ENCODE measurements around the gene ALG5.

ALG5 gene

DNA sequence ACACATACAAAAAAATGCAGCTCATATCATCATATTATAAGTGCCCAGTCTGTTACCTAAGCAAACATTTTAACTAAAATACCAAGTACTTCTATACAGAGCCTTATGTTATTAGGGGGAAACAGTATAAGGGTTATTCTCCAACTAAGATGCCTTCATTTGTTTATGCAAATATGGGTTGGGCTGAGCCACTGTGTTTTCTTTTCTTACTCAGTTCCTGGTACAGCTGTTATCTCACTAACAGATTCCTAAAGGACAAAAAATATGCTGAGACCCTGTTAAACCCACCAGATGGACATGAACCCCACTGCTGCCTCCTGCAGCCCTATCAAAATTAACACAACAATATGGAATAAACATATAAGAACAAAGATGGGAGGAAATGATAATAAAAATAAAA, 44.6 kb downstream of the ALG5 start:
- no peaks in the 10 kb centered on the region for H3K9me3 ChIP-seq (ENCODE audit: insufficient read depth, low read length)
- no peaks in the 10 kb centered on the region for H3K27me3 ChIP-seq (ENCODE audit: insufficient read depth, insufficient read length)
- DNase-seq (ENCODE audit: low read depth, low spot score) = no peak
- H3K4me1 ChIP-seq (ENCODE audit: insufficient read depth, insufficient read length) = no peaks in the 10 kb centered on the region
- TF ChIP-seq YY1 (IDR thresholded peaks at IDR 0.05; ENCODE audit: insufficient read depth, insufficient read length) (no peak), SUZ12 (IDR thresholded peaks at IDR 0.05; ENCODE audit: extremely low read depth, insufficient read depth, insufficient read length) (no peak), ZNF274 (IDR thresholded peaks at IDR 0.05; ENCODE audit: low read depth, low read length) (no peak)
- H3K4me3 ChIP-seq (ENCODE audit: insufficient read length, low read depth) = no peak overlapping the region
- no peak overlapping the region for H3K9ac ChIP-seq (ENCODE audit: insufficient read length, low read depth)
- H3K36me3 ChIP-seq (ENCODE audit: insufficient read depth, insufficient read length, low read length) = peaks cover 31% of the 10 kb centered on the region

- peaks cover 28% of the 10 kb centered on the region for H3K36me3 ChIP-seq (ENCODE audit: insufficient read depth, insufficient read length, low read length)
- TF ChIP-seq YY1 (IDR thresholded peaks at IDR 0.05; ENCODE audit: insufficient read depth, insufficient read length) = no peak
- DNase-seq (ENCODE audit: low read depth, low spot score) = no peak
Measured at GRCh38 chr13:36950920-36951319, 48.2 kb downstream of the ALG5 start.

DNA sequence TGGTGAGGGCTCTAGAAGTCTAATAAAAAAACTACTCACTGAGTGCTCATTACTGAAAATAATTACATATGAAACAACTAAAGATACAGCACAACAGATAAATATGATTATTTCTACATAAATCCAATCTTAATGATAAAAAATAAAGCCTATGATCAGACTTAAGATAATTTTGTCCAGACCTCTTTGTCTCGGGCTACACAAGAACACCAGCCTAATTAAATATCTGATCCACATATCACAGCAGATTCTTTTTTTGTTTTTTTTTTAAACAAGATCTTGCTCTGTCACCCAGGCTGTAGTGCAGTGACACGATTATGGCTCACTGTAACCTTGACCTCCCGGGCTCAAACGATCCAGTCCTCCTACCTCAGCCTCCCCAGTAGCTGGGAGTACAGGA, 48.8 kb downstream of the ALG5 start:
- Histone ChIP-seq H3K36me3 (ENCODE audit: insufficient read depth, insufficient read length, low read length) (peaks cover 28% of the 10 kb centered on the region), H3K9me3 (ENCODE audit: insufficient read depth, low read length) (no peaks in the 10 kb centered on the region), H3K4me3 (ENCODE audit: insufficient read length, low read depth) (no peak overlapping the region), H3K27me3 (ENCODE audit: insufficient read depth, insufficient read length) (no peaks in the 10 kb centered on the region), H3K9ac (ENCODE audit: insufficient read length, low read depth) (no peak overlapping the region), H3K4me1 (ENCODE audit: insufficient read depth, insufficient read length) (no peaks in the 10 kb centered on the region)
- DNase-seq (ENCODE audit: low read depth, low spot score) = no peak
- TF ChIP-seq SUZ12 (IDR thresholded peaks at IDR 0.05; ENCODE audit: extremely low read depth, insufficient read depth, insufficient read length) (no peak), ZNF274 (IDR thresholded peaks at IDR 0.05; ENCODE audit: low read depth, low read length) (no peak), YY1 (IDR thresholded peaks at IDR 0.05; ENCODE audit: insufficient read depth, insufficient read length) (no peak)

More at GRCh38 chr13:36950920-36951319, 48.2 kb downstream of the ALG5 start:
- no peaks in the 10 kb centered on the region for H3K9me3 ChIP-seq (ENCODE audit: insufficient read depth, low read length)
- H3K4me1 ChIP-seq (ENCODE audit: insufficient read depth, insufficient read length) = no peaks in the 10 kb centered on the region
- H3K9ac ChIP-seq (ENCODE audit: insufficient read length, low read depth) = no peak overlapping the region
- no peak overlapping the region for H3K4me3 ChIP-seq (ENCODE audit: insufficient read length, low read depth)
- no peaks in the 10 kb centered on the region for H3K27me3 ChIP-seq (ENCODE audit: insufficient read depth, insufficient read length)

DNA sequence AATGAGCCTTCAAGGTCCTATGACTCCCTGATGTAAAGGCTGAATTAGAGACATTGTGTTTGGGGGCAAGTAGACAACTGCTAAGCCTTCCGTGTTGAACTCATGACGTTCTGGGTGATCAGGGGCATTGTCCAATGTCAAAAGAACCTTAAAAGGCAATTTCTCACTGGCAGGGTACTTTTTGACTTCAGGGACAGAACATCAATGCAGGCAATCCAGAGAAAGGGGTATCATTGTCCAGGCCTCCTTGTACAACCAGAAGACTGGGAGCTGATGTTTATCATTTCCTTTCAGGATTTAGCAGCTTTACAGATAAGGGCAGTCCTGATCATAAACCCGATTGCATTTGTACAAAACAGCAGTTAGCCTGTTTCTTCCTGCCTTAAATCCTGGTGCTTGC, 54.1 kb downstream of the ALG5 start:
- peaks cover 8% of the 10 kb centered on the region for H3K36me3 ChIP-seq (ENCODE audit: insufficient read depth, insufficient read length, low read length)
- H3K9me3 ChIP-seq (ENCODE audit: insufficient read depth, low read length) = no peaks in the 10 kb centered on the region
- no peak for TF ChIP-seq YY1 (IDR thresholded peaks at IDR 0.05; ENCODE audit: insufficient read depth, insufficient read length)
- TF ChIP-seq ZNF274 (IDR thresholded peaks at IDR 0.05; ENCODE audit: low read depth, low read length) = no peak
- no peak for TF ChIP-seq SUZ12 (IDR thresholded peaks at IDR 0.05; ENCODE audit: extremely low read depth, insufficient read depth, insufficient read length)
- H3K9ac ChIP-seq (ENCODE audit: insufficient read length, low read depth) = no peak overlapping the region
- no peak for DNase-seq (ENCODE audit: low read depth, low spot score)
- no peaks in the 10 kb centered on the region for H3K27me3 ChIP-seq (ENCODE audit: insufficient read depth, insufficient read length)
- no peak overlapping the region for H3K4me3 ChIP-seq (ENCODE audit: insufficient read length, low read depth)
- H3K4me1 ChIP-seq (ENCODE audit: insufficient read depth, insufficient read length) = no peaks in the 10 kb centered on the region

- no peak for TF ChIP-seq YY1 (IDR thresholded peaks at IDR 0.05; ENCODE audit: insufficient read depth, insufficient read length)
- TF ChIP-seq SUZ12 (IDR thresholded peaks at IDR 0.05; ENCODE audit: extremely low read depth, insufficient read depth, insufficient read length) = no peak
- TF ChIP-seq ZNF274 (IDR thresholded peaks at IDR 0.05; ENCODE audit: low read depth, low read length) = no peak
- no peak for DNase-seq (ENCODE audit: low read depth, low spot score)
- no peaks in the 10 kb centered on the region for H3K4me1 ChIP-seq (ENCODE audit: insufficient read depth, insufficient read length)
- H3K27me3 ChIP-seq (ENCODE audit: insufficient read depth, insufficient read length) = peaks cover 9% of the 10 kb centered on the region
- no peak overlapping the region for H3K9ac ChIP-seq (ENCODE audit: insufficient read length, low read depth)
- H3K4me3 ChIP-seq (ENCODE audit: insufficient read length, low read depth) = no peak overlapping the region
- H3K9me3 ChIP-seq (ENCODE audit: insufficient read depth, low read length) = no peaks in the 10 kb centered on the region
- H3K36me3 ChIP-seq (ENCODE audit: insufficient read depth, insufficient read length, low read length) = no peaks in the 10 kb centered on the region
Measured at GRCh38 chr13:36925603-36926002, 73.5 kb downstream of the ALG5 start.

- peaks cover 10% of the 10 kb centered on the region for H3K27me3 ChIP-seq (ENCODE audit: insufficient read depth, insufficient read length)
Measured at GRCh38 chr13:36924001-36924400, 75.1 kb downstream of the ALG5 start.

DNA sequence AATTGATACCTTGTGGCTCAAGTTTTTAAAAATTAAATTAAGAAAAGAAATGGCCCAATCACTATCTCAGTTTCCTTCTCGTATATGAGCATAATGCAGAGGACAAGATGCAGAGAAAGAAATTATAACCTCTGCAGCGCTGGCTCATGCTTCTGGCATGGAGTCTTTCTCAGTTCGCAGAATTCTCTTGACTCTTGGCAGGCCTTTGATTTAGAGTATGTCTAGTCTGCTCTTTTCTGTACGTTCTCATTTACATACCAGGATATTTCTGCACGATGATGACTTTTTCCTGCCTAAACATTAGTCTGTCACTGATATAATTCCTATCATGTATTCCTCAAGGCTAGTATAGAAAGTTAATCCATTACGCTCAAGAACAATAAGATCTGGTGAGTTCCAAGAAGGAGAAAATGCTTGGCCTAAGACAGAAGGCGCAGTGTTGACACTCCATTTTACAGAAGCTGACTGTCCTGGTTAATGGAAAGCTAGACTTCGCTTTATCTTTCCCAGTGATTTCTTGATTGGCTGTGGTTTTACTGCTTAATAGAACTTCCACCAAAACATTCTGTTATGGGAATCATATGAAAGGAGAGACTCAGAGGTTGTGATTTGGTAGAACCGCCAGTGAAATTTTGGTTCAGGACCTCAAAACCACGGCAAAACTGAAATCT, 77.4 kb downstream of the ALG5 start:
- no peaks in the 10 kb centered on the region for H3K4me1 ChIP-seq (ENCODE audit: insufficient read depth, insufficient read length)
- no peak overlapping the region for H3K4me3 ChIP-seq (ENCODE audit: insufficient read length, low read depth)
- TF ChIP-seq SUZ12 (IDR thresholded peaks at IDR 0.05; ENCODE audit: extremely low read depth, insufficient read depth, insufficient read length) (no peak), YY1 (IDR thresholded peaks at IDR 0.05; ENCODE audit: insufficient read depth, insufficient read length) (no peak), ZNF274 (IDR thresholded peaks at IDR 0.05; ENCODE audit: low read depth, low read length) (no peak)
- no peak for DNase-seq (ENCODE audit: low read depth, low spot score)
- H3K9ac ChIP-seq (ENCODE audit: insufficient read length, low read depth) = no peak overlapping the region
- H3K27me3 ChIP-seq (ENCODE audit: insufficient read depth, insufficient read length) = peaks cover 27% of the 10 kb centered on the region
- no peaks in the 10 kb centered on the region for H3K9me3 ChIP-seq (ENCODE audit: insufficient read depth, low read length)
- H3K36me3 ChIP-seq (ENCODE audit: insufficient read depth, insufficient read length, low read length) = no peaks in the 10 kb centered on the region

More at GRCh38 chr13:36924001-36924400, 75.1 kb downstream of the ALG5 start:
- no peaks in the 10 kb centered on the region for H3K36me3 ChIP-seq (ENCODE audit: insufficient read depth, insufficient read length, low read length)
- DNase-seq (ENCODE audit: low read depth, low spot score) = no peak
- no peaks in the 10 kb centered on the region for H3K9me3 ChIP-seq (ENCODE audit: insufficient read depth, low read length)
- TF ChIP-seq YY1 (IDR thresholded peaks at IDR 0.05; ENCODE audit: insufficient read depth, insufficient read length) (no peak), ZNF274 (IDR thresholded peaks at IDR 0.05; ENCODE audit: low read depth, low read length) (no peak), SUZ12 (IDR thresholded peaks at IDR 0.05; ENCODE audit: extremely low read depth, insufficient read depth, insufficient read length) (no peak)
- no peak overlapping the region for H3K9ac ChIP-seq (ENCODE audit: insufficient read length, low read depth)
- H3K4me1 ChIP-seq (ENCODE audit: insufficient read depth, insufficient read length) = no peaks in the 10 kb centered on the region
- H3K4me3 ChIP-seq (ENCODE audit: insufficient read length, low read depth) = no peak overlapping the region
